ACC112 (cell line): ENCODE data around the gene KLHL13.
"Not testable (repeated sequence)": the region's sequence is repeated elsewhere in the genome, so short reads cannot be mapped to it uniquely, and the experiment has no call there.

Experiments
- H2AFZ ChIP-seq: fragments of 200-600 bp; sonication (generic); one replicate; pipeline ENCODE4 v1.6.0; 2017; ENCODE audit warnings: antibody characterized with exemption, low read length; ENCODE audit not compliant: unreplicated experiment
- H3K27ac ChIP-seq: fragments of 200-600 bp; sonication (generic); 2 replicates; pipeline ENCODE4 v1.5.1; 2014; ENCODE audit warnings: low read depth, mild to moderate bottlenecking, antibody characterized with exemption, low read length, moderate library complexity
- H3K27me3 ChIP-seq: fragments of 200-600 bp; sonication (generic); 2 replicates; pipeline ENCODE4 v1.6.1; 2014; ENCODE audit warnings: mild to moderate bottlenecking, antibody characterized with exemption, low read length, moderate library complexity, mixed read lengths; ENCODE audit not compliant: insufficient read depth
- H3K36me3 ChIP-seq: fragments of 200-600 bp; sonication (generic); 2 replicates; pipeline ENCODE4 v1.6.1; 2016; ENCODE audit warnings: mild to moderate bottlenecking, antibody characterized with exemption, low read length, moderate library complexity, mixed read lengths; ENCODE audit not compliant: insufficient read depth
- H3K4me1 ChIP-seq: fragments of 200-600 bp; sonication (generic); one replicate; pipeline ENCODE4 v1.6.1; 2016; ENCODE audit warnings: low read length, mixed read lengths; ENCODE audit not compliant: insufficient read depth, unreplicated experiment, control insufficient read depth
- H3K4me3 ChIP-seq: fragments of 200-600 bp; sonication (generic); 2 replicates; pipeline ENCODE4 v1.5.1; 2014; ENCODE audit warnings: mild to moderate bottlenecking, low read depth, low read length
- H3K79me2 ChIP-seq: fragments of 200-600 bp; sonication (generic); one replicate; pipeline ENCODE4 v1.6.0; 2016; ENCODE audit warnings: low read length; ENCODE audit not compliant: control insufficient read depth, unreplicated experiment, insufficient read depth

Gene KLHL13

DNA sequence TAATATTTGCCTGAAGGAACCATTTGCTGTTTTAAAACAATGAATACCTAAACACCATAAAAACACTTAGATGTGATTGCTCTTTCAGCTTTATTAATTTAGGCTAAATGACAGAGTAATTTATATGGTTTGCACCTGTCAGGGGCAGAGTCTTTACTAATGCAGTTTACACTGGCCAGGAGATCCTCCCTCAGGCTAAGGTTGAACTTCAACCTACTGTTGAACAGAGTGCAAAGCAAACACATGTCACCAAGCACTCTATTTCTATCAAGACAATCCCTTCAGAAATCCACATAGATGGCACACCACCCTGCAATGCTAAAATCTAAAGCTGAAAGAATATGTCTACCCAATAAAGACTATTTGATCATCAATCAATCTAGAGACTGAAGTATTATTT is 147.3 kb downstream of the KLHL13 start:
- no peak overlapping the region for H3K4me3 ChIP-seq
- H3K27ac ChIP-seq, result no peak overlapping the region
- no peaks in the 10 kb centered on the region for H3K27me3 ChIP-seq
- H3K36me3 ChIP-seq, result no peaks in the 10 kb centered on the region
- H3K4me1 ChIP-seq, result no peaks in the 10 kb centered on the region
- no peak overlapping the region for H2AFZ ChIP-seq
- no peaks in the 10 kb centered on the region for H3K79me2 ChIP-seq

DNA sequence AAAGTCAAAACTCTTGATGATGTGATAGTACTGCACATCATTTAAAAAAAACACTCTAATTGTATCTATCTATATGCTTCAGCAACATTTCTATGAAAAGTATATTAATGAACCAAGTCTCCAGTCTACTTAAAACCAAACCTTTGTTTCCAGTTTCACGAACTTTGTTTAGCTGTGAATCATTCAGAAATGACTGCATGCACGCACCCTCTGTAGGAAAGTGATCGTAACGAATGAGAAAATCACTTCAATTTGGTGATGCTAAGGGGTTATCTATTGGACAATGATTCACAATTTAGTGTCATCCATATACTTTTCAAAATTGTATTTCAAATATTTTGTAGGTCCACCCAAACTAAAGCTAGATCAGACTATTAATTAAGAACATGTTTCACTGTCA is 157.6 kb downstream of the KLHL13 start:
- no peak overlapping the region for H3K27ac ChIP-seq
- no peaks in the 10 kb centered on the region for H3K36me3 ChIP-seq

GRCh38 chrX:117957128-117957527 is 159.5 kb downstream of the KLHL13 start:
- H3K4me1 ChIP-seq, result no peaks in the 10 kb centered on the region
- H3K79me2 ChIP-seq, result no peaks in the 10 kb centered on the region
- no peaks in the 10 kb centered on the region for H3K36me3 ChIP-seq
- no peak overlapping the region for H3K27ac ChIP-seq
- H3K27me3 ChIP-seq, result no peaks in the 10 kb centered on the region
- H3K4me3 ChIP-seq, result no peak overlapping the region
- no peak overlapping the region for H2AFZ ChIP-seq

More for the DNA sequence above, 157.6 kb downstream of the KLHL13 start:
- no peaks in the 10 kb centered on the region for H3K27me3 ChIP-seq
- no peak overlapping the region for H2AFZ ChIP-seq
- no peaks in the 10 kb centered on the region for H3K4me1 ChIP-seq
- no peaks in the 10 kb centered on the region for H3K79me2 ChIP-seq
- H3K4me3 ChIP-seq, result no peak overlapping the region

DNA sequence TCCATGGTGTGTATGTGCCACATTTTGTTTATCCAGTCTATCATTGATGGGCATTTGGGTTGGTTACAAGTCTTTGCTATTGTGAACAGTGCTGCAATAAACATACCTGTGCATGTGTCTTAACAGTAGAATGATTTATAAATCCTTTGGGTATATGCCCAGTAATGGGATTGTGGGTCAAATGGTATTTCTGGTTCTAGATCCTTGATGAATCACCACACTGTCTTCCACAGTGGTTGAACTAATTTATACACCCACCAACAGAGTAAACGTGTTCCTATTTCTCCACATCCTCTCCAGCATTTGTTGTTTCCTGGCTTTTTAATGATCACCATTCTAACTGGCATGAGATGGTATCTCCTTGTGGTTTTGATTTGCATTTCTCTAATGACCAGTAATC is 177.3 kb downstream of the KLHL13 start:
- H3K79me2 ChIP-seq, H3K4me1 ChIP-seq, H3K27me3 ChIP-seq, H2AFZ ChIP-seq, H3K4me3 ChIP-seq, H3K27ac ChIP-seq, H3K36me3 ChIP-seq: not testable (repeated sequence)

- no peaks in the 10 kb centered on the region for H3K4me1 ChIP-seq
- H2AFZ ChIP-seq, result no peak overlapping the region
- H3K27me3 ChIP-seq, result no peaks in the 10 kb centered on the region
- no peaks in the 10 kb centered on the region for H3K79me2 ChIP-seq
- H3K27ac ChIP-seq, result no peak overlapping the region
- no peaks in the 10 kb centered on the region for H3K36me3 ChIP-seq
- H3K4me3 ChIP-seq, result no peak overlapping the region
These were observed 180.5 kb downstream of the KLHL13 start for GRCh38 chrX:117936118-117936517.

GRCh38 chrX:117930116-117930515 is 186.5 kb downstream of the KLHL13 start:
- not testable (repeated sequence) for H3K27ac ChIP-seq, H3K4me3 ChIP-seq

DNA sequence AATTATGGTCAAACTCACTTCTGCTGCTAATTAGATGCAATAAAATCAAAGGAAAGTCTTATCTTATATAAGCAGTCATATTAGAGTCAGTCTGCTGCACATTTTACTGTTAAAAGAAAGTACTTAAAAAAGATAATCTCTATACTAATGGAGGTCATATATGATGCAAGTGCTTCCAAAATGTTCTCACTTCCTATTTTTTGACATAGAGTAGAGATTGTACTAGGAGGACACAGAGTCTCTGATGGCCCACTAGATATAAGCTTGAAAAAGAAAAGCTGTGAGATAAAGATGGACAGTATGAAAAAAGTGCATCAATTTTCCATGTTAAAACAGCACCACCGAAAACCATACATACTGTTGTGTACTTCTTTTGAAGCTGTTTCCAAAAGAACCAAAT is 196.9 kb downstream of the KLHL13 start:
- H3K27me3 ChIP-seq, result no peaks in the 10 kb centered on the region
- no peaks in the 10 kb centered on the region for H3K36me3 ChIP-seq
- H3K79me2 ChIP-seq, result no peaks in the 10 kb centered on the region
- H3K27ac ChIP-seq, result no peak overlapping the region
- no peak overlapping the region for H3K4me3 ChIP-seq
- no peaks in the 10 kb centered on the region for H3K4me1 ChIP-seq
- H2AFZ ChIP-seq, result no peak overlapping the region

More at GRCh38 chrX:117930116-117930515, 186.5 kb downstream of the KLHL13 start:
- not testable (repeated sequence) for H2AFZ ChIP-seq, H3K36me3 ChIP-seq, H3K79me2 ChIP-seq, H3K4me1 ChIP-seq, H3K27me3 ChIP-seq

GRCh38 chrX:117910216-117910615 is 206.4 kb downstream of the KLHL13 start:
- no peaks in the 10 kb centered on the region for H3K36me3 ChIP-seq
- no peaks in the 10 kb centered on the region for H3K79me2 ChIP-seq
- H3K27me3 ChIP-seq, result no peaks in the 10 kb centered on the region
- H3K4me1 ChIP-seq, result no peaks in the 10 kb centered on the region
- no peak overlapping the region for H3K4me3 ChIP-seq
- no peak overlapping the region for H3K27ac ChIP-seq
- no peak overlapping the region for H2AFZ ChIP-seq

- no peaks in the 10 kb centered on the region for H3K79me2 ChIP-seq
- no peak overlapping the region for H3K4me3 ChIP-seq
- no peaks in the 10 kb centered on the region for H3K27me3 ChIP-seq
- H2AFZ ChIP-seq, result no peak overlapping the region
- H3K27ac ChIP-seq, result no peak overlapping the region
- no peaks in the 10 kb centered on the region for H3K4me1 ChIP-seq
- H3K36me3 ChIP-seq, result no peaks in the 10 kb centered on the region
These were observed 218.4 kb downstream of the KLHL13 start for GRCh38 chrX:117898226-117898625.

DNA sequence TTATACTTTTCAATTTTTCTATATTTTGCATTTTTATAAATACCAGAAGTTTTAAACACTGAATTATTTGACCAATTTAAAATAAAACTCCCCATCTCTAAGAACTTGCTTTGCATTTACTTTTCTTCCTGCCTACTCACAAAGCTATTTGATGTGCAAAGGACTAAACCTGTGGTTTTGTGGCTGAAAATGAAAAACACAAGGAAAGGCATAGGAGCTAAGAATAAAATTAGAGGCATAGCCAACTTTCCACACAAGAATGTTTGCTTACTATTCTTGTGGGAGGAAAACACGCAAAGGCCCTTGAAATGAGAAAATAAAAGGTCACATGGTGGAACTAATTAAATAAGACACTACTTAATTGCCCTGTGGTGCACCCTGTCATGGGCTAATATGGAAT is 221.2 kb downstream of the KLHL13 start:
- Histone ChIP-seq H3K27ac (no peak overlapping the region), H3K27me3 (no peaks in the 10 kb centered on the region)

DNA sequence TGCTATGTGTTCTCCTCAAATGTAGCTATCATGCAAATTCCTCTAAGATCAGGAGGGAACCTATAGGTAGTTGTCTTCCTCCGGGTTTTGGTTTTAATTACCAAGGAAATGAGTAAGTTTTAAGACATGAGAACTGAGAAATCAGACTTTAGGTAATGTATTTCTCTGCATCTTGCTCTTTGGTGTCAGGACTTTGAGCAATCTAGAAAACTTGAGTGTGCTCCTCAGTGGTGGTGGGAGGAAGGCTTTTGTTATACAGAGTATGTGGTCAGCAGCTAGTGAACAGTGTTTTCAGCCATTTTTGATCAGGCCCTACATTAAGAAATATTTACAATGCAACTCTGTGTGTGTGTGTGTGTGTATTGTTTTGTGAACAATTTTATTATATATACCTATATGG is 224.1 kb downstream of the KLHL13 start:
- no peaks in the 10 kb centered on the region for H3K36me3 ChIP-seq
- H3K27me3 ChIP-seq, result no peaks in the 10 kb centered on the region
- no peaks in the 10 kb centered on the region for H3K79me2 ChIP-seq
- H3K27ac ChIP-seq, result no peak overlapping the region
- H2AFZ ChIP-seq, result no peak overlapping the region
- H3K4me1 ChIP-seq, result no peaks in the 10 kb centered on the region
- no peak overlapping the region for H3K4me3 ChIP-seq

More for the DNA sequence above, 221.2 kb downstream of the KLHL13 start:
- no peaks in the 10 kb centered on the region for H3K4me1 ChIP-seq
- no peak overlapping the region for H3K4me3 ChIP-seq
- H3K79me2 ChIP-seq, result no peaks in the 10 kb centered on the region
- H2AFZ ChIP-seq, result no peak overlapping the region
- H3K36me3 ChIP-seq, result no peaks in the 10 kb centered on the region
